Measurements from ENCODE around the gene SLCO4C1. TPM values are rescaled to one million over a fixed set of nuclear protein-coding genes. Genes with fewer than 3 reads are reported as not detected.

Gene SLCO4C1
- polyA plus RNA-seq, 3 donors, result 0.11 to 0.19 (median 0.12) TPM

DNA sequence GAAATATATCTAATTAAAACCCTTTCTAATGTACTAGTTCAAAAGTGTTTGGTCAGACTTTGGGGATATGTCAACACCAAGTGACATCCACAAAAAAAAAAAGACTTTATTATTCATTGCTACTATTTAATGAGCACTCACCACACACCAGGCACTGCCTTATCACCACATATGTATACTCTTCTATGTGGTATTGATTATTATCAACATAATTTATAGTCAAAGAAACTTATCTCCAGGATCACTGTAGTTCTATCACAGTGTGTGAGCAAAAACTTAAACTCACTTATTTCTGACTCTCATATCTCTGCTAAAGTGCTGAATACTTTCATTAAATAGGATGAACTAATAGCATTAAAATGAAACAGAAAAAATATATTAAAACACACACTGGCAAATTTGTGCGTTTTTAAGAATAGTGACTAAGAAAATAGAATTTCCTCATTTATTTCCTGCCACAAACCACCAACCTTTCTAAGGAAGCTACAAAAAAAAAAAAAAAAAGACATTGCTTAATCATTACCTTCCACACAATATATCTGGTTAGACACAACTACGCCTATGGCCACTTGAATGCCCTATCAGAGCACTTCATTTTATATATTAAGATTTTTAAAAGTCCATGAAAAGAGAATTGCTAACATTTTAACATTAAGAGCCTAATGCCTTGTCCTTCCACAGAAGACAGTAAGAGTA is 12.8 kb downstream of the SLCO4C1 start:
- 35 to 78% (median 42%) methylated on average over 2 of the region's 2 CpGs for WGBS, 3 donors
- no peak overlapping the region for H3K27ac ChIP-seq (ENCODE audit: low read depth, low read length)

DNA sequence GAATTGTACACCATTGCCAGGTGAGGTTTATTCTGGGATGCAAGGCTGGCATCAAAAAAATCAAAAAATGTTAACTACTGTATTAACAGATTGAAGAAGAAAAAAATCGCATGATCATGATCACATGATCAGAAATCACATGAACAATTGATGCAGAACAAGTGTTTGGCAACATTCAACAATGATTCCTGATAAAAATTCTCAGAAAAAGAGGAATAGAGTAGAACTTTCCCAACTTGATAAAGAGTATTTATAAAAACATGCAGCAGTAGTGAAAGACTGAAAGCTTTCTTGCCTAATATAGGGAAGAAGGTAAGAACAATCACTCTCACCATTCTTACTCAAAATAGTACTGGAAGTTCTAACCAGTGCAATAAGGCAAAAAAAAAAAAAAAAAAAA is 16.4 kb downstream of the SLCO4C1 start:
- no peak overlapping the region for H3K27ac ChIP-seq (ENCODE audit: low read depth, low read length)
- WGBS, 3 donors, result 62 to 80% (median 75%) methylated on average over 1 of the region's 1 CpG

DNA sequence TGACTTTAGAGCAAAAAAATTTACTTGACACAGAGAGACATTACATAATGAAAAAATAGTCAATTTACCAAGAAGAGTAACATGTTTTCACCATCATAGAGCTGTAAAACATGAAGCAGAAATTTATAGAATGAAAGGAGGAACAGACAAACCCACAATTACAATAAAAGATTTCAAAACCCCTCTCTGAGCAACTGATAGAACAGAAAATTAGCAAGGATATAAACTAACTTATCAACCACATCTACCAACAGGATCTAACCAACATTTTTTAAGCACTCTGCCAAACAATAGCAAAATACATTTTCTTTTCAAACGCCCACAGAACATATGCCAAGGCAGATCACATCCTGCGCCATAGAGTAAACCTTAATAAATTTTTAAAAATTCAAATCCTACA is 17.9 kb downstream of the SLCO4C1 start:
- 57 to 90% (median 65%) methylated on average over 2 of the region's 2 CpGs for WGBS, 3 donors
- H3K27ac ChIP-seq (ENCODE audit: low read depth, low read length), result no peak overlapping the region

DNA sequence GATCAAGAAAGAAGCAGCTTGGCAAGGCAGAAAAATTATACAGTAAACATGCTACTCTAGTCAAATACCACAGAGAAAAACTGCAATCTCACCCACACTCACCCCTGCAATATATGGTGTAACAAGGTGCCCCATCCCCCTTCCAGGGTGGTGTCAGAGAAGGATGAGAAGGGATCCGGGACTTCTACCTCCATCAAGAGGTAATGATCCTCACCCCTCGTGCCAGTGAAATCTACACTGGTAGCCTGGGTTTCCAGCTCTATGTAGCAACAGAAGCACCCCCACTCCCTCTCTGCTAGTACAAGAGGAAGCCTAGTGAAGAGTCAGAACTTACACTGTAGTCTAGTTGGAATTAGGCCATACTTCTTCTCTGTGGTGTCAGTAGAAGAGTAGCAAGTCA is 18.9 kb downstream of the SLCO4C1 start:
- no peak overlapping the region for H3K27ac ChIP-seq (ENCODE audit: low read depth, low read length)
- WGBS, 3 donors, result 61 to 98% (median 66%) methylated on average over 2 of the region's 2 CpGs

DNA sequence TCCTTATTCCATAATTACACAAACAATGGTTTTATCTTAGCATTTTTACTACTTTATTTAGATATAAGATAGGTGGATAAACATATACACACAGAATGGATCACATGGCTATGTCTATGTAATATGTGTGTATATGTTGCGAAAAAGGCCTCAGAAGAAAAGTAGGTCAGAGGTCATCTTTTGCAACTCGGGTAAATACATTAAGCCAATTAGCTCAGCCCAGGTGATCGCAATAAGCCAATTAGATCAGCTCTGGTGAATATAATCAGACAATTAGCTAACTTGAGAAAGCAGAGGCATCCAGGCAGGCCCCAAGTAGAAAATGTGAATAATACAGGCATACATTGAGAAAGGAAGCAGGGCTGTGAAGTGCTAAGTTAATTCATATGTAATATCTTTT is 24.3 kb downstream of the SLCO4C1 start:
- no peak overlapping the region for H3K27ac ChIP-seq (ENCODE audit: low read depth, low read length)
- 69 to 80% (median 71%) methylated on average over 3 of the region's 3 CpGs for WGBS, 3 donors

DNA sequence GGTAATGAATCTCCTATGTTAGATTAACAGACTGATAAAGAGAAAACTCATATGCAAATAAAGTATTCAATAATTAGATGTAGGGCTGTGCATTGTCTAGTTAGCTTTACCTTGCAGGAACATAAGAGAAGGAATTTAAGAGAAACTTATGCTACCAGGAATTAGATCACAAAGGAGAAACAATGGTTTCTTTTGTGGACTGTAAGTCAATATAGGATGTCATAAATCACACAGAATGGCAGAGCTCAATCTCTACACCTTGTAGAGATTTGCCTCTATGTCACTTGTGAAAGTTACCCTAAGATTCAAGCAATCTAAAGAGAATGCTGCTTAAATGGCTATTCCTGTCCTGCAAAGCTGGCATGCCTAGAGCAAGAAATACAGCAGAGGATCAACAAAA is 26.0 kb downstream of the SLCO4C1 start:
- no peak overlapping the region for H3K27ac ChIP-seq (ENCODE audit: low read depth, low read length)

DNA sequence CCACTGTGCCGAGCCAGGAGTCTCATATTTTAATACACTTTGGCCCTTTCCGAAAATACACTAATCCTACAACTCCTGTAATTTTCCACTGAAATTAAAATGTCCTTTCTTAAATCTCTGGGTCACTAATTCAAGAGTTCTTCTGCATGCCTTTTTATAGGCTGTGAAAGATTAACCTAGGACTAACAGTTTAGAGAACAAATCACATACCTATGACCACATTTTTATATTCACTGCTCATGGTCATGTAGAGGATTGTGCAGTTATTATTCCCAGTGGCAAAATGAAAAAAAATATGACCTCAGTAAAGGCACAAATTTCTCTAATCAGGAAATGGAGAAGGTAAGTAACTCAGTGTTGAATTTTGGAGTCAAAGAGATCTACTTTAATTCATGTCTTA is 33.4 kb downstream of the SLCO4C1 start:
- 88 to 90% (median 89%) methylated on average over 2 of the region's 2 CpGs for WGBS, 3 donors

DNA sequence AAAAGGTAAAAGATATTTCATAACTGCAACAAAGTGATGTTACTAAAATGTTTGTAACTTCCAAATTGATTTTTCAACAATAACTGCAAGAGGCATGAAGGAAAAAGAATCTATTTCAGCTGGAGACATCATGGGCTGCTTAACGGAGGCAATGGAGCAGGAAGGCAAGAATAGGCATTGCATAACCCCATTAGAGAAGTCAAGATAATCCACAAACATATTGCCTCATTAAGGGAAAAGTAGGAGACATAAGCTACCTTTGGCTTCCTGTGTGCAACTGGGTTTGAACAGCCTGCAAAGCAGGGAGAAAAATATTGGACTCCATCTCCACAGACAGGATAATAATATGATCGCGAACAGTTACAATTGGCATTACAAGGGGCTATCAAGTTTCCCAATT is 46.7 kb downstream of the SLCO4C1 start:
- WGBS, 3 donors, result 79 to 95% (median 88%) methylated on average over 3 of the region's 3 CpGs
- H3K27ac ChIP-seq (ENCODE audit: low read depth, low read length), result no peak overlapping the region

More for the DNA sequence above, 33.4 kb downstream of the SLCO4C1 start:
- no peak overlapping the region for H3K27ac ChIP-seq (ENCODE audit: low read depth, low read length)

DNA sequence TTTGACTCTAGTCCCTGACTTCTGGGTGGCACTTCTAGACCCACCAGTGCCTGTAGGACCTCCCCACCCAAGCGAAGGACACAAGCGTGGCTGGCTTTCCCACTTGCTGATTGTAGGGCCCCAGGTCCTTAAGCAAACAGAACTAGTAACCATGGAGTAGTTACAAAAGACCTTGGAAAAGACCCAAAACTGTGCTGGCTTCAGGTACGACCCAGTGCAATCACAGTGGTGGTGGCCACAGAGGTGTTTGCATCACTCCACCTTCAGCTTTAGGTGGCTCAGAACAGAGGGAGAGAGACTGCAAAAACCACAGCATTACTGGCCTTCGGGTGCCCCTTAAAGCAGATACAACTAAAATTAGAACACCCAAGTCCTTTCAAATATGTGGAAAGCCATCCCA is 52.9 kb downstream of the SLCO4C1 start:
- 54 to 82% (median 79%) methylated on average over 4 of the region's 4 CpGs for WGBS, 3 donors
- H3K27ac ChIP-seq (ENCODE audit: low read depth, low read length), result no peak overlapping the region

DNA sequence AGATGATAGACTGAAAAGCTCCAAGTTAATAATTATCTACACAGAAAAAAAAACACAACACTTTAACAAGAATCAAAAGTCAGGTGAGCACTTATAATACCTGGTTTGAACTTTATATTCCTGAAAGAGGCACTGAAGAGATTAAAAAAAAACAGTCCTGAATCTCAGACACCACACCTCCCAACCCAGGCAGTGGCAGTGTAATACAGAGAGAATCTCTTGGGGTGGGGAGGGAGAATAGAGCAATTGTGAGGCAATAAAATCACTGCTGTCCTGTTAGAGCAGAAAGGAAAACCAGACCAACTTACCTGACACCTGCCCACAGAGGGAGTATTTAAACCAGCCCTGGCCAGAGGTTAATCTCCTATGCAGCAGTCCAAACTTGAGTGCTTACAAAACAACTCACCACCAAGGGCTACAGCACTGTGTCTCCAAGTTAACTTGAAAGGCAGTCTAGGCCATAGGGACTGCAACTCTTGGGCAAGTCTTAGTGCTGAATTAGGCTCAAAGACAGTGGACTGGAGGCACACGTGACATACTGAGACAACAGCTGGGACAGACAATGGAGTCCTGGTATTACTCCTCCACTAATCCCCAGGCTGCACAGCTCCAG is 54.2 kb downstream of the SLCO4C1 start:
- 67 to 95% (median 87%) methylated on average over 1 of the region's 1 CpG for WGBS, 3 donors
- H3K27ac ChIP-seq (ENCODE audit: low read depth, low read length), result no peak overlapping the region

DNA sequence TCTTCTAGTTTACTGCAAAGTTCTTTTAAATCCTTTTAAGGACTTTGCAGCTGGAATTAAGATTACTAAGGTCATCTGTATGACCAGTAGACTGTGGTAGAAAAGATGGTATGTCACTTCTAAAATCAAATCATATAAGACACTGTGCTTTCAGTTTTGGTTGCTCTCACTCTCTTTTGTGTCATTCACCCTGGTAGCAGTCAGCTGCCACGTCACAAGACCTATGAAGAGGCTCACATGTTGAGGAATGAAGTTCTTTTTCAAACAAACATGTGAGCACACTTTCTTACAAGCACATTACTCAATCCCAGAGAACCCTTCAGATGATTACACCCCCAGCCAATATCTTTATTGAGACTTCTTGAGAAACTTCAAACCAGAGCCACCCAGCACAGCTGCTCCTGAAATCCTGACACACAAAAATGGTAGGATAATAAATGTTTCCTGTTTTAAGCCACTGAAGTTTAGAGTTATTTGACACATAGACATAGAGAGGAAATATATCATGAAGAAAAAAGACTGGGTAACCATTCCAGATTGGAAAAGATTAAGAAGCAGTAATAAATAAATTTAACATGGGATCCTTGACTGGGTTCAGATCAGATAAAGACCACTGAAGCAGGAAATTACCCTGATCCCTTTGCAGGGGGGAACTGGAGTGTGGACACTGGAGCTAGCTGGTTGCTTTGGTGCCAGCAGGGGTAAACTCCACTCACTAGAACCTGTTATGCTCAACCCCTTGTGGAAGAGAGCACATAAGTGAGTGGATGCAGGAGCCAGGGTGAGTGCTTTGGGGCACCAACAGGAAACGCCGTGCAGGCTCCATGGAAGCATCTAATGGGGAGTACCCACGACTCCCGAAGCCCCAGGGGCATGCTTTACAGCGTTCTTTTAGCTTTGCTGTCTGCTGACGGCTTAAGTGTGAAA is 64.1 kb downstream of the SLCO4C1 start:
- no peak overlapping the region for H3K27ac ChIP-seq (ENCODE audit: low read depth, low read length)
- 85 to 87% (median 86%) methylated on average over 7 of the region's 7 CpGs for WGBS, 3 donors

DNA sequence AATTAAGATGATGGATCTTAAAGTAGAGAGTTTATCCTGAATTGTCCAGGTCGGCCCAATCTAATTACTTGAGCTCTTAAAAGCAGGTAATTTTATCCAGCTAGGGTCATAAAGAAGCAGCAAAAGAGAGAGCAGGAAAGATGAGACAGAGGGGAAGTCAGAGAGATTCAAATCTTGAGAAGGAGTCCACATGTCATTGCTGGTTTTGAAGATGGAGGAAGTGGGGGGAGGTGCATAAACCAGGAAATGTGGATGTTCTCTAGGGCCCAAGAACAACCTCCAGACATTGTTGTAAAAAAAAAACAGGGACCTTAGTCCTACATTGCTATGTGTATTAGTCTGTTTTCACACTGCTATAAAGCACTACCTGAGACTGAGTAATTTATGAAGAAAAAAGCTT is 66.4 kb downstream of the SLCO4C1 start:
- H3K27ac ChIP-seq (ENCODE audit: low read depth, low read length), result no peak overlapping the region
- 52 to 76% (median 62%) methylated on average over 1 of the region's 1 CpG for WGBS, 3 donors

DNA sequence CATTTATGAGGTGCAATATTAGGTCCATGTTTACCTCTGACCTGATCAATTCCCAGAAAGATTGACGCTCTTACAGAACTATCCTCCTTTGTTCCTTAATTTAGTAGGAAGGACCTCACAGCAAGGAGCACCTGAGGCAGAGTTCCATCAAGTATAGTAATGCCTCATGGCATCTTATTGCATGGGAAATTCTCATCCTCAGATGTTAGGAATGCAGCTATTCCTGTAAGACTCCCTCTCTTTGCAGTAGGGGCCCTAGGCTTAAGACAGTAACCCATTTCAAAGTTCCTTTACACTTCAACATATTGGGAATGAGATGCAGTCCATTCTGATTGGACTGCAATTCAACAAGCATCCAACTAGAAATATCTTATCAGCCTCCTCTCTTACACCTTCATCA is 69.8 kb downstream of the SLCO4C1 start:
- H3K27ac ChIP-seq (ENCODE audit: low read depth, low read length), result no peak overlapping the region
- 92 to 100% (median 92%) methylated on average over 1 of the region's 1 CpG for WGBS, 3 donors

DNA sequence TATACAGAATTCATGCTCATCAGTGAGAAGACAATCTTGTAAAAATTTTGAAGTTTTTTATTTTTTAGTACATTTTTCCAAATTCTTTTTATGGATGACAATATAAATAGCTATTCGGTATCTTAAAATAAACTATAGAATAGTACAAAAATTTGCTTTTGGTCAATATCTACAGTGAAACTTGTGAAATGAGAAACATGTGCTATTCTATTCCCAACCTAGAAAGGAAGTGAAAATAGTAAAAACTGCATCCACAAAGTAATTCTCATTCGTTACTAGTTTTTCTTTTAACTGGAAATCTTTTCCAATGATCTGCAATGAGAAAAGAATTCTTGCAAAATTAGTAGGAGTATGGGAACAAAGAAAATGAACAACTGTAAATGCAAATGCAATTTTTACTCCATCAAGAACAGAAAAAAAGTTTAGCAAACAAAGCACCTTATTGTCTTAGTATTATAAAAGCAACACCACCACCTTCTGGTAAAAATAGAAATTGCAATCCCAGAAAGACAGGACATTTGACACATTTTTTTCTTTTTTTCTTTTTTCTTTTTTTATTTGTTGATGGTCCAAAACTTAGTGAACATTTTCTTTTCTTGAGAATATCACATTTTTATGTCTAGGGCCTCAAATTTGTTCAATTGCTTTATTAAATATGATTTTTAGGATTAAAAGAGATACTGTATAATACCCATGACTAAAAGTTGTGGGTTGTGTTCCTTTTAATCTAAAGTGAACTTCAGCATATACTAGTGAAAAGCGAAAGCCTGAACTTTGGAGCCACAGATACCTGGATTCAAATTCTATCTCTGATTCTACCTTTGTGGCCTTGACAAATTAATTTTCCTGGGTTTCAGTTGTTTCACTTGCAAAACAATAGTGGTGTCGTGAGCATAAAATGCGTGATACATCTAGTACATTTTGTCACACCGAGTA is 72.3 kb downstream of the SLCO4C1 start:
- WGBS, 3 donors, result 56 to 86% (median 81%) methylated on average over 6 of the region's 6 CpGs
- no peak overlapping the region for H3K27ac ChIP-seq (ENCODE audit: low read depth, low read length)

DNA sequence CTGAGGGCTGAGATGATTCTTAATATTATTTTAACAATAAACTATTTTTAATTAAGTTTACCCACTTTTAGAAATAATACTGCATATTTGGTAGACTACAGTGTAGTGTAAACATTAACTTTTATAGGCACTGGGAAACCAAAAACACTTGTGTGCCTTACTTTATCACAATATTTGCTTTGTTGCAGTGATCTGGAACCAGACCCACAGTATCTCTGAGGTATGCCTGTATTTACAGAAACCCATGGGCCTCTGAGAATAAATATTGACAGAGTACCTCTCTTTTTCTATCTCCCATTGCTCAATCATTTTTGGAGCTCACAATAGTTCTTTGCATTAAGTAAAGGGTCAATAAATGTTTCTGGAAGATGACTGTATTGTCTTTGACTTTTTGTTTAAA is 73.3 kb downstream of the SLCO4C1 start:
- H3K27ac ChIP-seq (ENCODE audit: low read depth, low read length), result no peak overlapping the region

DNA sequence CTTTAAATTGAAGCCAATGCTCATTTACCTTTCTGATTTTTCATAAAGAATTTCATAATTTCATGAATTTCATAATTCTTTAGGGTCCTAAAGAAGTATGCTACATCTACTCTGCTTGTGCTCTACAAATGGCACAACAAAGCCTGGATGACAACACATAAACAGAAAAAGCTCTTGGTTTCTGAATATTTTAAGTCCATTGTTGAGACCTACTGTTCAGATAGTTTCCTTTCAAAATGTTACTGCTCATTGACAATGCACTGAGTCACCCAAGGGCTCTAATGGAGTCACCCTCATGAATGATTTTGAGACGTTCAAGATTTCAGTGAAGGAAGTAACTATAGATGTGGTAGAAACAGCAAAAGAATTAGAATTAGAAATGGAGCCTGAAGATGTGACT is 74.1 kb downstream of the SLCO4C1 start:
- 85 to 96% (median 85%) methylated on average over 1 of the region's 1 CpG for WGBS, 3 donors
- no peak overlapping the region for H3K27ac ChIP-seq (ENCODE audit: low read depth, low read length)

DNA sequence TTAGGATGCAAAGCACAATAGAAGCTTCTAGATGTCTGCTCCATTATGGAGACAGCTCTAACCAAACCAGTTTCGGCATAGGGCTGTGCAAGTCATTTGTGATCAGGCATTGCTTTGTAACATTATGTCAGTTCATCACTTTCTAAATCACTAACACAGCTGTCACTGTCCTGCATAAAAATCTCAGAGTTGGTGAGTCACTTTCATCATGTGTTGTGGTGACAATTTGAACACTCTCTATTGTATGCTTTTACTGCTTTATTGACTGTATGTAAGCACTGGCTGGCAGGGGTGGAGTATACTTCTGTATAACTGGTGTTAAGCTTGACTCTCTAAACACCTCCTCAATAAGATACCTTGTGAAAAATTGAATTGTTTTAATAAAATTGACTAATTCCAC is 77.9 kb downstream of the SLCO4C1 start:
- 84 to 92% (median 91%) methylated on average over 1 of the region's 1 CpG for WGBS, 3 donors
- H3K27ac ChIP-seq (ENCODE audit: low read depth, low read length), result no peak overlapping the region

DNA sequence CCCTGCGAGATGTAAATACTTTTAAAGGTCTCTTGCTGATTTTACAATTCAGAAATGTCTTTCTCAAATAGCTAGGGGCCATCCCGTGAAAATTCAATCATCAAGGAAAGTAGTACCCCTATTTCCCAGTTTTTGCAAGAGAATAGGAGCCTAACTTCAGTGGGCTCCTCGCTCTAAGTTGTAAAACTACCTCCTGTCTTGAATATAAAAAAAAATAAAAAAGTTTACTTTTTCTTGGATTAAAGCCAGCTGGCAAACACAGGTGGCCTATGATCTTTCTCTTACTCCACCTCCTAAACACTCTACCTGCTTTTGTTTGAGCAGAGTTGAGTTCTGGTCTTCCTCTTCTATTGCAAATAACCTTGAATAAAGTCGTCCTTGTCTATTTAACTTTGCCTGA is 79.4 kb downstream of the SLCO4C1 start:
- no peak overlapping the region for H3K27ac ChIP-seq (ENCODE audit: low read depth, low read length)
- WGBS, 3 donors, result 33 to 48% (median 46%) methylated on average over 4 of the region's 4 CpGs

Data from adipose tissue (tissue), 3 donors.